GM21381 (cell line): ENCODE measurements around the gene DSCAML1.

ENCODE experiments used
- ATAC-seq: cut with Tn5 transposase; IDR thresholded peaks from one replicate; pipeline ENCODE4 v1.9.1; 2021; ENCODE audit warnings: mild to moderate bottlenecking, moderate library complexity; ENCODE audit not compliant: unreplicated experiment

DSCAML1 gene

DNA sequence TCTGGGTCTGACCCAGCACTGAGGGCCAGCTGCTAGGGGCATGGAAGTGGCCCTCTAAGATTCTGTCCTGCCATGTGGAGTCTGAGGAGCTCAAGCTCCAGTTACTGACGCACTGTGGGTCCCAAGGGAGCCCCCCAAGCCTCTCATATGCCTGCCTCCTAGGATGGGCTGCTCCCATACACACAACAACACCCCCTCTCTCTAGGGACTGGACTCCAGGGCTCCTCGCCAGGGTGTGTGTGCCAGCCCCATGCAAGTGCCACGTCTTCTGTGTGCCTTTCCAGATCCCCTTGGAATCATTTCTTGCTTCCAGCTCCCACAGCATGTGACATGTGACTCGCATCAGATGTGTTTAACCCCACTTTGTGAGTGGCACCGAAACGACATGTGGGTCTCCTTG, 234.9 kb downstream of the DSCAML1 start:
- no peak for ATAC-seq

- no peak for ATAC-seq
Measured at GRCh38 chr11:117560780-117561530, 236.1 kb downstream of the DSCAML1 start.

DNA sequence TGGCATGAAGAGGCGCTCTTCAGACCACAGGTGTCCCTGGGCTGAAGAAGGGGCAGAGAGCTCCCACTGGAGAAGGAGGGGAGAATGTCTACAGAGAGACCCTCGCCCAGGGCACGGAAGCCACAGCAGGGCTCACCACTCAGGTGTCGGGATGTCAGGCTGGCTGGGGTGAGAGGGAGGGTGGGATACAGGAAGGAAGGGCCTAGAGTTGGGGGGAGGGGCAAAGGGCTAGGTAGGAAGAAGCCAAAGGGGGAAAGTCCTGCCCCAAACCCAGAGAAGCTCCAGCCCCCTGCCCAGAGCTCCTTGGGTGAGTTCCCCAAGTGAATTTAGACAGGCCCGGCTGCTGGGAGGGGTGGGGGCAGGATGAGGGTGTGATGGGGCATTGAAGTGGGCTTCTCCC, 237.3 kb downstream of the DSCAML1 start:
- no peak for ATAC-seq

DNA sequence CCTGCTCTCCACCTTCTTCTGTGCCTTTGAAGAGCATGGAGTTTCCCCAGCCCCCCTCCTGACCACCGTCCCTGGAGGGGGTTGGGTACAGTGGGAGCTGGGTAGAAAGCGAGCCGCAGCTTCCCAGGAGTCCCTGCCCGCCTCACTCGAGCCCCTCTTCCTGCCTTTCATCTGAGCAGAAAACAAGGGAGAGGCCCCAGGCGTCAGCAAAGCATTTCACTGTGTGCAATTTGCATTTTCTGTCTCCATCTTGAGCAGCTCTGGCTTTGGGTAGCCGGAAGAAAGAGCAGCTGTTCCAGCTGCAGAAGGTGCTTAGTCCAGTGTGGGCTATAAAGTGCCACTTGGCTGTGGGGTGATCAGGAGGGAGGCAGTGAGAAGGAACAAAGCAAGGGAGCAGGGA, 239.7 kb downstream of the DSCAML1 start:
- no peak for ATAC-seq

DNA sequence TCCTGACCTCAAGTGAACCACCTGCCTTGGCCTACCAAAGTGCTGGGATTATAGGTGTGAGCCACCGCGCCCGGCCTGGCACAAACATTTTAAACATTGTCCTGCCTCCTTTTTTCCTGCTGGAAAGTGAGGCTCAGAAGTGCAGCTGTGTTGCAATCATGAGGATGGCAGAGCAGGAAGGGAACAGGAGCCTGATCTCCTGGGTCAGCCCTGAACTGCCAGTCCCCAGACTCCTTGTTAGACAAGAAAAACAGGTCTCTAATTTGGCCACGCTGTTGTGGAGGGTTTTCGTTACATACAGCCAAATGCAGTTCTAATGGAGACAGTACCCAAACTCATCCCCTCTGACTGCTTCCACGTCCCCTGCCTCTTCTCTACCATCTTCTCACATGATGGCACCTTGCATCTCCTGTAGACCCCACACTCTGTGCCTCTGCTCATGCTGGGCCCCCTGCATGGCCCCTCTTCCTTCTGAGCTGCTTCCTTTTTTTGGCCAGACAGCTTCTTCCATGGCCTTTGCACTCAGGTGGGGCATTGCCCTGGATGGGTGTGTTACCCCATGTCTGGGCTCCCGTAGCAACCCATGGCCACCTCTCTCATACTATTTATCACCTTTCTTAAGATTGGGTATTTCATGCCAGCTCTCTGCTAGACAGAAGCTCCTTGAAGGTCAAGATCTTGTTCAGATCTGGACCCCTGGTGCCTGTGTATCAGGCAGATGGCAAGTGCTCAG, 242.2 kb downstream of the DSCAML1 start:
- ATAC-seq = no peak

GRCh38 chr11:117552626-117553025, 244.4 kb downstream of the DSCAML1 start:
- ATAC-seq = no peak

DNA sequence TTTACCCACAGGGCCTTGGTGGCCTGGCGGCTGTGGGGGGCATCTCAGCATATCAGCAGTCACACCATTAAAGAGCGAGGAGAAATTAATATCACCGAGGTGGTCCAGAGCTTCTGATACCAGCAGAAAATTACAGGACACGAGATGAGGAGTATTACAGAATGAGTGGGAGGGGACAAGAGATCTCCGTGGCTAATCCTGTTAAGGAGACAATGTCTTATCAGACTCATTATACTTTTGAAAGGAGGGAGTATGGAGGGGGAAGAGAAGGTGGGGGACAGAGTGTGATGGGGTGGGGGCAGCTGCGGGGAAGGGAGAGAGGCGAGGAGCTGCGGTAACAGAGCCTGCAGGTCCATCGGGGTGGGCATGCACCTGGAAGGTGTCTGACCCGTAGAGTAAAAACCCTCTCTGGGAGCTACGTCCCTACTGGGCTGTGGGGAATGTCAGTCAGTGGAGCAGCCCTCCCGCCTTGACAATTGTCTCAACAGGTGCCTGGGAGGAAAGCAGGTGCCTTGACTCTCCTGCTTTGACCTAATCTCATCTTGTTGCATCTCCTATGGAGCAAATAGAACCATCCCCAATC, 245.2 kb downstream of the DSCAML1 start:
- ATAC-seq = no peak

DNA sequence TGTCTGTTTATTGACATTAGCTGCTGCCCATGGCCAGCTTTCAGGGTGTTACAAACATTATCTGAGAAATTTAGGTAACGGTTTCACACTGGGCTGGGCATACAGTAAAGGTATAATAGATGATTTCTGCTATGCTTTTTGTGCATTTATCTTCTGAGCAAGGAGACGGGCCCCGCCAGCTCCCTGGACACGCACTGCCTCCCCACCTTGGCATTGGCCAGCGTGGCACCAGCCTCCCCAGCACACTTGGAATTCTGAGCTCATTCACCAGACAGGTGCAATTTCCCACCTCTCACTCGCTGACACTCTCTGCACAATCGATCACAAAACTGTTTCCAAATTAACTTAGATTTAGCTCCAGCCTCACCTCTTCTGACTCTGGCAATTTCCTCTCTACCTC, 246.6 kb downstream of the DSCAML1 start:
- ATAC-seq = no peak

DNA sequence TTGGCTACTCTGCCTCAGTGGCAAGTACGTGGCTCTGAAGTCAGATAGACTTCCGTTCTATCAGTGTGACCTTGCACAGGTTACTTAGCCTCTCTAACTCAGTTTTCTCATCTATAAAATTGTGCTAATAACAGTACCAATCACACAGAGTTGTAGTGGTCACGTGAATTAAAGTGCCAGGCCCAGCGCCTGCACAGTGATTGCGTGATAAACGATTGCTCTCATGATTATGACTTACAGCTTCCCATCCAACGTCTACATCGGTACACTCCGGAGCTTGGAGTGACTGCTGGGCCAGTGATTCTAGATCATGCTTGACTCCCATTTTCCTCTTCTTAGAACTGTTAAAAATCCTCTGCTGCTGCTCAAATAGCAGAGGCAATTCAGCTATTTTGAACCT, 247.6 kb downstream of the DSCAML1 start:
- no peak for ATAC-seq

DNA sequence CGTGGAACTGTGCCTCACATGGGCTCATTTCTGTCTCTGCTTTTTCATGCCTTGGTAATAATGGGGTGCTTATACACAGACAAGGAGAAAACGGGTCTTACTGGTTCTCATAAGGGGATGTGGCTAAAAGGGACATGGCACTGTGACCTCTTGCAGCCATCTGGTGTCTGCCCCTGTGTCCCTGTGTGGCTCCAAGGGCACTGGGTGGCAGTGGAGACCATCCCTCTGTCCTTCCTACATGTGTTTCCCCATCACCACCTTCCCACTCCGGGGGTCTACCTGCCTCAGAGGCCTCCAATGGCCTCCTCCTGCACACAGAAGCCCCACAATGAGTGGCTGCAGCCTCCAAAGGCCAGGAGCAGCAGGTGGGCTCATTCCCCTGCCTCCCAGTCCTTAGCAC, 248.1 kb downstream of the DSCAML1 start:
- no peak for ATAC-seq

- ATAC-seq = no peak
Measured at GRCh38 chr11:117547946-117548345, 249.1 kb downstream of the DSCAML1 start.

GRCh38 chr11:117547195-117547850, 249.7 kb downstream of the DSCAML1 start:
- ATAC-seq = no peak

GRCh38 chr11:117546431-117547194, 250.4 kb downstream of the DSCAML1 start:
- no peak for ATAC-seq

DNA sequence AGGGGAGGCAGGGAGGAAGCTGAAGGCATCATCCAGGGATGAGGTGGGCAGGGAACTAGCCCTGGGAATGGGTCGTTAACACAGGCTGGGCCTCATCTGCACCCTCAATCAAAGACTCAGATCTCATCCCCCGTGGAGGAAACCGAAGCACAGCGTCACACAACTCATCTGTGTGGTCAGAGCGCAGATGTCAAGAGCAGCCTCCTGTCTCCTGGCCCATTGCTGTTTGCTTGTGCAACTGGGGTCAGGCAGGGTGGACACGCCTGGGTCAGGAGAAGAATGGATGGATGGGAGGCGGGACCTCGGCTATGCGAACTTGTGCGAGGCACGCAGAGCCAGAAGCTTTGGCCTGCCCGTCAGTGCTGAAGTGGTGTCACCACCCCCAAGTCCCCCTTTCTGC, 251.3 kb downstream of the DSCAML1 start:
- ATAC-seq = no peak

DNA sequence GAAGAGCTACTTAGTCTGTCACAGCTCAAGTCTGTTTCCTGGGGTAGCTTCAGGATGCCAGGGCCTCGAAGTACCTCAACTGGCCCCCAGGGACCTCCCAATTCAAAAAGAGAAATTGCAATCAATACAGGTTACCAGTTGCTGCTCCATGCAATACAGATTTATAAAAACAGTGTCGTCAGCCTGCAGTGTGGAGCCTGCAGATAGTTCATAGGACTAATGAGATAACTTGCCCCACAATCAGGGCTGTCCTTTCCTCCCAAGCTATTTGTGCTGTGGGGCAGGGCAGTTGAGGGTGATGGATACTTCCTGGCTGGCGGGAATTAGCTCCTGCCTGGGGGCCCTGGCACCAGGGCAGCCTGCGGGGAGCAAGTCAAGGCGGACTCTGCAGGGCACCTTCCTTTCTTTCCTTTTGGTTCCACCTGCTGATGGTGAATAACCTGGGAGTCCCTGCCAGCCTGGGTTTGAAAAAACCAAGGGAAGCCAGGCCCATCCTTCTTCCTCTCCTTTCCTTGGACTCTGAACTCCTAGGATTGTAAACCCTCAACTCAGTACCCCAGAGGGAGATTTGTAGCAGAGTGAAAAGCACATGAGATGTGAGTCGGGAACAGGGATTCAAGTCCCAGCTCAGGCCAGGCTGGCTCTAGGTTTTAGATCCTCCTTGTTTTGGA, 252.8 kb downstream of the DSCAML1 start:
- no peak for ATAC-seq

GRCh38 chr11:117541211-117541610, 255.8 kb downstream of the DSCAML1 start:
- no peak for ATAC-seq

DNA sequence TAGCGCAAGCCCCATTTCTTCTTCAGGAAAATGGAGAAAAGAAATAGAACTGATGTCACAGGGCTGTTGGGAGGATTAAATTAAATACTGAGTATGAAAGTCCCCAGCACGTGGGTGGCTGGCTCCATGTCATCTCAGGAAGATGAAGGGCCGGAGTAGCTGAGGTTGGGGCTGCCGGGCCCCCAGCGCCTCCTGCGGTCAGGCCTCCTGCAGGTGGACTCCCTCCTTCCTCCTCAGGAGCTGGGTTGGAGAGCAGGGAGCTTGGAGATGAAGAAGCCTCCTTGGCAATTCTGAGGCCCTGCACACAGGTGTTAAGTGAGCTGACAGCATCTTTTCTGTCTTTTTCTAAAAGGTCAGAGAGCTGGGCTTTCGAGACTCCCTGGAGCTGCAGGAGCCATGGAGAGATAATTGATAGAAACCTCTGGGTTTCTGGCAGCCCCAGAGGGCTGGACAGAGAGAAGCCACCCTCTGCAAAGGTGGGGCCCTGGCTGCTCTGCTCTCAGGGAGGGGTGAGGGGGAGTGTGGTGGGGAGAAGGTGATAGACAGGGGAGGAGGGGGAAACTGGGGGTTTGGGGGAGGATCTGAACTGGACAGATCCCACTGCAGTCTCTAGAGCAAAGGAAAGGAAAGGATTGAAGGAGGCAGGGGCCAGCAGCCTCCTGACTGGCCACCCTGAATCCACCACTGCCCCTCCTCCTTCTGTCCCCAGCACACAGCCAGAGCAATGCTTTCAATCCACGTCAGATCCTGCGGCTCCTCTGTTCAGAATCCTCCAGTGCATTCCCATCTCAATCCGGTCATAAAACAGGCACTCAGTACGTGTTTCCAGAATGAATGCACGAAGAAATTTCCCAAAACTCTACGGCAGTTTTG, 258.5 kb downstream of the DSCAML1 start:
- ATAC-seq = no peak

GRCh38 chr11:117535850-117536411, 261.1 kb downstream of the DSCAML1 start:
- no peak for ATAC-seq
